Heart left ventricle (tissue), 13 donors: Measurements from ENCODE around the gene RTEL1.

Source experiments
- POLR2A ChIP-seq, 2 donors: fragments of 450-650 bp; IDR thresholded peaks; one replicate each; pipeline ENCODE4 v1.6.1; 2017; ENCODE audit warnings: antibody characterized with exemption in 2 of 2, mild to moderate bottlenecking in 2 of 2, moderate library complexity in 2 of 2
- TF ChIP-seq, protein P1 (sequence below), 12 donors: fragments of 200-600 bp; sonication (generic) in 4 of 12; IDR thresholded peaks; one replicate each; pipeline versions ENCODE4 v1.5.0 to v1.8.0; 2018 to 2022; ENCODE audit warnings: antibody characterized with exemption in 12 of 12, mild to moderate bottlenecking in 5 of 12
- donor health status: ischemic (EF 13 %, LVEDD 7.1; RV severe dilation, severe dysfunction).
- donor health status: DM: no; HTN: yes; CAD: no.
- donor health status: DM: no; HTN: no; CAD: no.
- donor health status: ischemic (EF 25% LVEDD 6.9; RV normal size, moderate dysfunction).
- donor health status: ischemic (EF 25% LVEDD 5.7; RV mildly dilated, moderate dysfunction).
- donor health status: ischemic (EF 35%, LVEDD 5.7; RV mildly dilated, moderate dysfunction).
- donor health status: nonischemic (EF 11% LVEDD 7.7; RV severe dilation, severe dysfunction).
- donor health status: DM: yes; HTN: yes; CAD: no.
- donor health status: PGD.
- donor health status: ischemic (EF 29% LVEDD 5.4; RV normal size, mild dysfunction).
- donor health status: nonischemic (EF 23%, LVEDD 6.1; RV moderate dilation, normal function).

- TF ChIP-seq, protein P1, sequence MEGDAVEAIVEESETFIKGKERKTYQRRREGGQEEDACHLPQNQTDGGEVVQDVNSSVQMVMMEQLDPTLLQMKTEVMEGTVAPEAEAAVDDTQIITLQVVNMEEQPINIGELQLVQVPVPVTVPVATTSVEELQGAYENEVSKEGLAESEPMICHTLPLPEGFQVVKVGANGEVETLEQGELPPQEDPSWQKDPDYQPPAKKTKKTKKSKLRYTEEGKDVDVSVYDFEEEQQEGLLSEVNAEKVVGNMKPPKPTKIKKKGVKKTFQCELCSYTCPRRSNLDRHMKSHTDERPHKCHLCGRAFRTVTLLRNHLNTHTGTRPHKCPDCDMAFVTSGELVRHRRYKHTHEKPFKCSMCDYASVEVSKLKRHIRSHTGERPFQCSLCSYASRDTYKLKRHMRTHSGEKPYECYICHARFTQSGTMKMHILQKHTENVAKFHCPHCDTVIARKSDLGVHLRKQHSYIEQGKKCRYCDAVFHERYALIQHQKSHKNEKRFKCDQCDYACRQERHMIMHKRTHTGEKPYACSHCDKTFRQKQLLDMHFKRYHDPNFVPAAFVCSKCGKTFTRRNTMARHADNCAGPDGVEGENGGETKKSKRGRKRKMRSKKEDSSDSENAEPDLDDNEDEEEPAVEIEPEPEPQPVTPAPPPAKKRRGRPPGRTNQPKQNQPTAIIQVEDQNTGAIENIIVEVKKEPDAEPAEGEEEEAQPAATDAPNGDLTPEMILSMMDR (IDR thresholded peaks at IDR 0.05), result no peak
- TF ChIP-seq POLR2A (IDR thresholded peaks at IDR 0.05), result no peak
Observed at GRCh38 chr20:63652192-63652980, 5.7 kb upstream of the RTEL1 start.
